Gastroesophageal sphincter (tissue), 3 donors: ENCODE measurements around the gene SEMA6A.

Source experiments
- CTCF ChIP-seq, 4 experiments: fragments of 200-600 bp in 2 of 4; fragments of 450-650 bp in 2 of 4; sonication (generic) in 1 of 4; IDR thresholded peaks; one replicate each; pipeline ENCODE4 v1.5.1; 2017 to 2019; ENCODE audit warnings: antibody characterized with exemption in 4 of 4, mild to moderate bottlenecking in 2 of 4, moderate library complexity in 2 of 4
- EP300 ChIP-seq: sonication (generic); formaldehyde crosslinking; IDR thresholded peaks from one replicate; pipeline ENCODE4 v1.6.1; 2017; ENCODE audit warnings: antibody characterized with exemption, mild to moderate bottlenecking
- POLR2A ChIP-seq, 2 donors: fragments of 450-650 bp; IDR thresholded peaks; one replicate each; pipeline ENCODE4 v1.6.1; 2017; ENCODE audit warnings: antibody characterized with exemption in 2 of 2, mild to moderate bottlenecking in 2 of 2, moderate library complexity in 1 of 2
- POLR2AphosphoS5 ChIP-seq: sonication (generic); formaldehyde crosslinking; IDR thresholded peaks from one replicate; pipeline ENCODE4 v1.6.1; 2017; ENCODE audit warnings: antibody characterized with exemption

DNA sequence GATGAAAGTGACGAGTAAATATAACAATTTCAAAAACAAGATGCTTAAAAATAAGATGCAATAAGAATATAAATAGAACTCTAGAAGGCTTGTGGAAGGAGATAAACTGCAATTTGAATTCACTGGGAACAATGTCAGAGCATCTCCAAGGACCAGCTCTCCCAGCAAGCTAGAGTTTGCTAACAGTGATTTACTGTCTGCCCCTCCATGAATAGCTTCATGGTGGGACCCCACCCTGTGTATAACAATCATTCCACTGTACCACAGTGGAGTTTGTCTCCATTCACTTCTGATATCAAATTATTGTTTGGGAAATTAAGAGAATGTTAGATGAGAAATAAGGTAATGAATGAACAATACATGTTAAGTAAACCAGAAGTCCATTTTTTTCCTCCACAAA is 7.3 kb upstream of the SEMA6A start:
- TF ChIP-seq CTCF (IDR thresholded peaks at IDR 0.05) (no peak), EP300 (no peak), POLR2A (IDR thresholded peaks at IDR 0.05) (no peak), POLR2AphosphoS5 (no peak)
